Midbrain (tissue), 1 donor: ENCODE measurements around the gene PDZD2.
A peak's percentile ranks its signal among the peaks of the same experiment; 100 is the strongest.
"Not testable (repeated sequence)": the region's sequence is repeated elsewhere in the genome, so short reads cannot be mapped to it uniquely, and the experiment has no call there.

Experiments
- DNase-seq: peaks from one replicate; lab custom pipeline; 2025; lab: John Stamatoyannopoulos, UW

Gene PDZD2

DNA sequence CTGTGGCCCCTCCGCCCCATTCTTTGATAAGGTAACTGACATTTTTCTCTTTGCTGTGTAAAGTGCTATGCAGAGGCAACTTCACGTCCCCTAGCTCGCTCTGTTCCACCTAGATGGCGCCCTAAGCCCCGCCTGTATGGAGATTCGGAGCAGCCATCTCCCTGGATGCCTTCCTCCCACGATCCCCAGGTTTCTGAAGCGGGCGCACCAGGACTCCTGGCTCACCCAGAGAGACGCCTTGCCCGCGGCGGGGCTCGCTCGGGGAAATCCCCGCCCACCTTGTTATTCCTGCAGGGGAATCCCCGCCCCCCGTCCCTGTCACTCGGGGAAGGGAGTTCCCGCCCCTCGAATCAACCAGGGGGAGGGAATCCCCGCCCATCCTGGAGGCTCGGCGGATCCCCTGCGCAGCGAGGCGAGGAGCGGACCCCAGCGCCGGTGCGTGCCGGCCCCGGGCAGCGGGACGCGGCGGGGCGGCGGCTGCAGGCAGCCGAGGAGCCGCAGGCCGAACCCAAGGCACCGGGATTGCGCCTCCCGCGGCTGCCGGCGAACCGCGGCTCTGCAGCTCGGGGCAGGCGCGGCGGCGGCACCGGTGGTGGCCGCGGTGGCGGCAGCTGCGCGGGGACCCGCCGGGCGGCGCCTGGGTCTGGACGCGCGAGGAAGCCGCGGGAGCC, at the start of gene PDZD2:
TSS of gene PDZD2 (plus strand) at position 384 of the 671 bp plus-strand sequence.
- peak; percentile 91 for DNase-seq

DNA sequence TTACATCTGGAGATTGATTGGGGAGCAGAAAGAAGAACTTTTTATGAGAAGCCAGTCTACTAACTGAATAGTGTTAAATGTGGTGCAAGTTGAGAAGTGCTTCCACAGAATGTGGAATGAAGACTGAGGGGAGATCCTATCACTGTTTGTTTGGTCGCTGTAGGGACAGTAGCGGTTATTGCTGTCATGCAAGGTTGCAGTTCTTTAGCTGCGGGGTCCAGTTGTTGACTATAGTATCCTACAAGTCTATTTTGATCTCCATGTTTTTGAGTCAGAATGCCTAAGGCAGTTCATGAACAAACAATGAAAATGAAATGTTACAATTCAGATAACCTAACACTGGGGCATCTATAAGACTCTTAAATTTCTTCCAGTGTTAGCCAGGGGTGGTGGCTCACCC, 45.3 kb upstream of the PDZD2 start:
- DNase-seq, result no peak

- no peak for DNase-seq
Measured at GRCh38 chr5:31596354-31596753, 42.6 kb upstream of the PDZD2 start.

DNA sequence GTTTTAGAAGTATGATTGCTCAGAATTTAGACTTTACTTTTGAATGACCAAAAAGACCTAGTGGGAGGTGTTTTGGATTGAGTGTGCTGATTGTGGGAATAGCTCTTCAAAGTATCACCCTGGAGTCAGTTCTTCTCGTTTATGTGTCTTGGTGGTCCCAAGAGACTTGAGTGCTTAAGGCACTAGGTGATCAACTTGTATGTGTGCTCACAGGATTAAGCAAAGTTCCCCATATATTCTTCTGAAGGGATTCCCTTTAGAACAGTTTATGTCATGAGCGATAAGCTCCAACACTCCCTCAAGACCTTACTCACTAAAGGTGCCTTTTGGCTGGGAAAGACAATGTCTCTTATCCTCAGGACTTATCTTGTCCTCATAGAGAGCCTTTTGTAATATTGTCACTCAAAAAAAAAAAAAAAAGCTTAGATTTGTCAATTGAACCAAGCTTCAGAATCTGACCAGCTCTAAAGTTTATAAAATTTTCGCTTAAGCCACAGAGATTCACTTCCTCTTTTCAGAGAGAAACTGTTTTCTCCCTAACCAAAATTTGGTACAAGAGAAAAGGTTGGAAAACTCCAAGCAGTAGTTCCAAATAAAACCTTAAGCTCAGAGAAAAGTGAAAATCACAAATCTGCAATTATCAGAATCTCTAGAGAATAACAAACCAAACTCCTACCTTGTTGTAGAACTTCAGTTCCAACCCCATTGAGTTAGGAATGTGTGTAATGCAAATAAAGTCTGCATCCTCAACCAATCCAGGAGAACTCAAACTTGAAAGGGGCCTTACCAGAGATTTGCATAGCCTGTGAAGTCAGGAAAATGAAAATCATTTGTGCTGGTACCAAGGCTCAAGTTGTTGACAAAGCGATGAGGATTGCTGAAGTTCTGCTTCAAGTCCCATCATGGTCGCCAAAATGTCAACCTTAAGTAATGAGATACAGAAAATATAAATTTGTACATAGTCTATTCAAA, 40.0 kb upstream of the PDZD2 start:
- no peak for DNase-seq

DNA sequence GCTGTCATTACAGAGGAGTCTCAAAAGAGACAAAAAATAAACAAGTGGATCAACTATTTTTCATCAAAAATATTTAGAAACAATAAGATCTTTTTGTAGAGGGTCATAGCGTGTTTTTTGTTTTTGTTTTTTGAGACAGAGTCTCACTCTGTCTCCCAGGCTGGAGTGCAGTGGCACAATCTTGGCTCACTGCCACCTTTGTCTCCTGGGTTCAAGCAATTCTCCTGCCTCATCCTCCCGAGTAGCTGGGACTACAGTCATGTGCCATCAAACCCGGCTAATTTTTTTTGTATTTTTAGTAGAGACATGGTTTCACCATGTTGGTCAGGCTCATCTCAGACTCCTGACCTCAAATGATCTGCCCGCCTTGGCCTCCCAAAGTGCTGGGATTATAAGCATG, 36.6 kb upstream of the PDZD2 start:
- not testable (repeated sequence) for DNase-seq

GRCh38 chr5:31604240-31604639, 34.7 kb upstream of the PDZD2 start:
- no peak for DNase-seq

- no peak for DNase-seq
Measured at GRCh38 chr5:31604644-31605043, 34.3 kb upstream of the PDZD2 start.

DNA sequence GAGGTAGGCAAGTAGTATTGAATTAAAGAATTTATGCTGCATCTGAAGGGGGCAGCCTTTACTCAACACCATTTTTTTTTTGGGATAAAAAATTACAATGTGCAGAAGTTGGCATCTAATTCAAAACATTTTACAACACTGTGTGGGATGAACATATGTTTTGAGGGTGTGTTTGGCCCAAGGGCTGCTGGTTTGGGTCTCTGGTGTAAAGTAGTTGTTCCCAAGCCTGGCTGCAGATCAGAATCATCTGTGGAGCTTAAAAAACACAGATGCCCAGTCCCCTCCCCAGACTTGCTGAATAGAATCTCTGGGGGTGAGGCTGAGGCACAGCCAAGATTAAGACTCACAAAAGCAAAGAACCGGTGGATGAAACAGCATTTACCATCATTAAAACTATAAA, 33.0 kb upstream of the PDZD2 start:
- no peak for DNase-seq

DNA sequence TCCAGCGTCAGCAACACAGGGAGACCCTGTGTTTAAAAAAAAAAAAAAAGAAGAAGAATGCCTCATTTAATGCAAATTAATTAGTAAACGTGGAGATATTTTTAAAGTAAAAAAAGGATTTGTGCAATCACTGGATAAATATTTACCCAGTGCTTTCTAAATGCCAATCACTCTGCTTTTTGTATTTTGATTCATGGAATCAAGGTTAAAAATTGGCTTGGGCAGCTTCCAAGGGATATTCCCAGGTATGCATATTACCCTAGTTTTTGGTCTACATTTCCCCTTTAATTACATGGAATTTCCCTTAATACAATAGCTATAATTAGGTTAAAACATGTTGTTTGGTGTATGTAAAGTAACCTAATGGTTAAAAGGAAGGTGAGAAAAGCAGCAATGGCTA, 31.4 kb upstream of the PDZD2 start:
- DNase-seq, result no peak

DNA sequence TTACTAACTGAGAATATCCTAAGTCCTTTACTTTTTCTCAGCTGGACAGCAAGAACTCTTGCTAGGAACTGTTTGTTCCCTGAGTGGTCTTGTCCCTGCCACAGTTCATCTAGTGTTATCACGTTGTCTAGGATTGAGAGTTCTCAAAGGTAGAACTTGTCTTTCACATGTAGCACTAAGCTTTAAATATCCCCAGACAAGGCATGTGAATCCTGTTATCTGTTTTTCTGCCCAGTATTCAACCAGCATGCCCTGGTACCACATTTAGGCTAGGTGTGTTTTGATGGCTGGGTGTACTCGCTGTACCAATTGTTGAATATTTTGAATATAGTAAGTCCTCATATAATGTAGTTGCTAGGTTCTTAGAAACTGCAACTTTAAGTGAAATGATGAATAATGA, 27.9 kb upstream of the PDZD2 start:
- no peak for DNase-seq

GRCh38 chr5:31613651-31614050, 25.3 kb upstream of the PDZD2 start:
- DNase-seq, result no peak

DNA sequence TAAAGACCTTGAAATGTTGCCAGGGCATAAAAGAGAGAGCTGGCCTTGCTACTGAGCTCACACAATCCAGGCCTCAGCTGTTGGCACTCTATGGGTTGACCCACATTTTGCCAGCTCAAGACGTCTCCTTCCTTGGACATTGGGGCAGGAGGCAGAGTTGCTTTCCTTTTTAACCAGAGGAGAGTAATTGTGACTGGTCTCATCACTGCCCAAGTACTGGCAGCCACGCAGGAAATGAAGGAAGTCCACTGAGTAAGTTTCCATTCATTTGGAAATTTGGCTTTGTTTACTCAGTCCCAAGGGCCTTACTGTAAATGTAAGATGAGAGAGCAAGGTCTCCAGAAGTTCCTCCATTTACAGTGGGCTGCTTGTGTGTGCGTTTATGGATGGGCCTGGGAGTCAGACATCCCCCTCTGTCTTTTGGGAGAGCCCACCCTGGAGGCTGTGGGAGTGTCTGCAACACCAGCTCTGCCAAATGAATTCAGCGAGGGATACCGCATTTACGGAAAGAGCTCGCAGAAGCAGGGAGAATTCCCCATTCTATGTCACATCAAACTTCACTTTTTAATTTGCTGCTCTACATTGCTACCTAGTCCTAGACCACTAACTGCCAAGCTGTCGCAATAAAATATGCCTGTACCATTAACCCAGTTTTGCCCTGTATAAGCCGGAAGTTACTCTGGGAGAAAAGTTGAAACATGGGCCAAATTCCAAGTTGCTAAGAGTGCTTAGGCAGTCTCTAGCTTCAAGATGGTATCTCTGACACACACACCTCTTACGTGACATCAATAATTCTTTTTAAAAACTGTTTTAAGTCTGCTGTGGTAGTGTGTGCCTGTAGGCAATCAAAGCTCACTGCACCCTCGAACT, 24.5 kb upstream of the PDZD2 start:
- no peak for DNase-seq

DNA sequence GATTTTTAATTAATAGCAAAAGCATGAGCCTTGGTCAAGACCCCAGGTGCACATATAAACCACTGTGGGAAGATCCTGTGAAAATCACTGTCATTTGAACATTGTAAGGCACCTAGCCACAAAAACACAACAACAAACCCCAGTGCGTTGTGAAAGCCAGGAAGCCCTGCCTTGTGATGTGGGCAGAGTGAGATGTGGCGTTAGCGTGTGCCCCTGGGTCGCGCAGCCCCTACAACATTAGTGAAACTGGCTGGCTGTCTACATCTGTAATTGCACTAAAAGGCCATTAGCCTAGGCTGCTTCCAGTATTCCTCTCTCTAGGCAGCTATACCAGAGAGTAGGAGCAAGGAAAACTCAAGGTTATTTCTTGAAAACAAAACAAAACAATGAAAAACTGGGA, 21.1 kb upstream of the PDZD2 start:
- no peak for DNase-seq

DNA sequence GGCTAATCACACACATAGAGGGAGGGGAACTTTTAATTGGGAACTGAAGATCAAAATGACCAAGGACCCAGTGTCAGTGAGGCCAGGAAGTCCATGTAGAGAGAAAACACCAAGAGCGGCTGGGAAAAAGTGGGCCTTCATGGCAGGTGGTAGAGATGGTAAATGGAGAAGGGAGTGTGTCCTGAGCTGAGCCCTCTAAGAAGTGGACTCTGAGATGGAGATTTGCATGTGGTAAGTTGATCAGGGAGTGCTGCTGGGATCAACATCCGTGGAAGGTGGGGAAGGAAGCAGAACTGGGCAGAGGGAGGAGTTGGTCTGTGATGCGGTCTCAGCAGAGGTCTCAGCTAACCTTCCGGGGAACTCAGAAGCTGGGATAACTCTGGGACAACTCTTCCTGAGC, 18.9 kb upstream of the PDZD2 start:
- DNase-seq, result no peak

- no peak for DNase-seq
Measured at GRCh38 chr5:31623249-31623648, 15.7 kb upstream of the PDZD2 start.

DNA sequence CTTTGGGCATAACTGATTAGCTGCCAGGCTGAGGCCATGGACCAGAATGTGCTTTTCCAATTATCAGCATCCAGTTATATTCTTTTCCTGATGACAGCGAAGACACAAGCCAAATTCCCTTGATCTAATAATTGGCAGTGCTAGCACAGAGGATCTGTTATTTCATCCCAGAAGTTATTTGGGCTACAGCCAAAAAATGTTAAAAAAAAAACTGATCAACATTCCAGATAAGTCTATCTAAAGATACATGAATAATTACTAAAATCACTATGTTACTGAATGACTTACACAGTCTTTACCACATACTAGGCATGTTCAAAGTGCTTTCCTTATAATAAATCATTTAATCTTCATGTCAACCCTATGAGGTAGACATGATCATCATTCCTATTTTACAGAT, 13.5 kb upstream of the PDZD2 start:
- no peak for DNase-seq

DNA sequence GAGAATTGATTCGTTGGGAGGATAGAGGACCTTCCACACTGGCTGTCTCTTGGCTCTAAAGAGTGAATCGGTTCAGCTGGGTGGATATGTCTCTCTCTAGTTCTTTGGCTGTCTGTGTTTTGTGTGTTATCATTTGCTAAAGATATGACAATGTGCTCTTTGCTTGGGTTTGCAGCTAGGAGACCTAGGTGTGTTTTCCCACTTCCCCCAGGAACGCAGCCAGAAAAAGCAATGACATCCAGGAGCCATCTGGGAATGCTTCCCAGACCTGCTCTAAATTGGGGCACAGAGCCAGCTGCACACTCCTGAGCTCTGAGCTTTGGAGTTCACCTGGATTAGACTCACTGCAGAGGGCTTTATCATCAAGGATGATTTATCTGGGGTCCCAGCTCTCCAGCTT, 12.8 kb upstream of the PDZD2 start:
- no peak for DNase-seq

- no peak for DNase-seq
Measured at GRCh38 chr5:31626604-31627234, 12.2 kb upstream of the PDZD2 start.

DNA sequence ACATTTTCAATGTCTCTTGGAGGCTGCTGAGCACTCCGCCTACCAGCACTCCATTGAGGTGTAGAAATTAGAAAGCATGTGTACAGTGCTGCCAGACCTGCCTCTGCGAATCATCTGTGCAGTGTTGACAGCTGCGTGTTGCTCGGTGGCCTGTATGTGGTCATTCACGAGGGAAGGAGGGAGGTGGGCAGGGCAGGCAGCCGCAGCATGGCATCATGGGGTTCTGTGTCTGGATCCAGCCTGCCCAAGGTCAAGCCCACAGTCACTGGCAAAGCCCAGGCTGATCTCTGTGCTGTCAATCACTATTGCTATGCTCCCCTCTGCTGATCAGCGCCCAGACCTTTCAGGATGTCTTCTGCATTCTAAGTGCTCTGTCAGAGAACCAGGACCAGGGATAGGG, 8.0 kb upstream of the PDZD2 start:
- DNase-seq, result no peak

DNA sequence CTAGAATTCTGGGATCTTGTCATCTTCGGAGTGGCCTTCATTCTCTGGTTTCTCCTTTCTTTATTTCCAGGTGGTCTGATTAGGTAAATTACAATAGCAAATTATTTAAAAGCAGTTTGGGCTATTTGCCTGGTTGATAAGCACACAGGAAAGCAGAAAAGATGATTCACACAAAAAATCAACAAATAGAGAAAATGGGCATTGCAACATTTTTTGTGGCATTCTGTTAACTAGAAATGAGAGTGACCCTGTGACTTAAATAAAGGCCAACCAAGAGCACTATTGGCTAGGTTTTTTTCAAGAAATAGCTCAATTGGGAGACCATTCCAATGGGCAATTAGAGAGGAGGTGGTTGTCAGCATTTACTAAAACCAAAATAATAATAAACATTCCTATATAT, 6.5 kb upstream of the PDZD2 start:
- DNase-seq, result no peak

DNA sequence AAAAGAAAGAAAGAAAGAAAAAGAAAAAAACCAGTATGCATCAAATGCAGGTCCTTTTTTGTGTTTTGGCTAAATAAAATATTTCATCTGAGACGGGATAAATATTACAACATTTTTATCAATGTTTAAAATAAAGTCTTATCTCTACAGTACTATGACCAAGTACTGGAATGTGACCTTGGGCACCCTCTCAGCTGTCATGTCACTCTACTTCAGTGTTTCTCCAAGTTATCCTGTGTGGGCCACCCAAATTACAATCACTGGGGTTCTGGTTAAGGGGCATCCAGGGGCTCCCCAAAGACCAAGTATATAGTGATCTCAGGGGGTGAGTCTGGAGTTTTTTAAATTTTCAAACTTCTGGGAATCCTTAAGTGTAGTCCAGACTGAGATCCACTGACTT, 3.5 kb upstream of the PDZD2 start:
- DNase-seq, result no peak

- DNase-seq, result no peak
Measured at GRCh38 chr5:31637851-31638250, 1.1 kb upstream of the PDZD2 start.
